HG03045 (cell line): ENCODE data around the gene FGF22.

Experiments
- ATAC-seq: cut with Tn5 transposase; IDR thresholded peaks from one replicate; pipeline ENCODE4 v1.9.1; 2021; ENCODE audit warnings: mild to moderate bottlenecking, moderate library complexity; ENCODE audit not compliant: unreplicated experiment

FGF22 gene

DNA sequence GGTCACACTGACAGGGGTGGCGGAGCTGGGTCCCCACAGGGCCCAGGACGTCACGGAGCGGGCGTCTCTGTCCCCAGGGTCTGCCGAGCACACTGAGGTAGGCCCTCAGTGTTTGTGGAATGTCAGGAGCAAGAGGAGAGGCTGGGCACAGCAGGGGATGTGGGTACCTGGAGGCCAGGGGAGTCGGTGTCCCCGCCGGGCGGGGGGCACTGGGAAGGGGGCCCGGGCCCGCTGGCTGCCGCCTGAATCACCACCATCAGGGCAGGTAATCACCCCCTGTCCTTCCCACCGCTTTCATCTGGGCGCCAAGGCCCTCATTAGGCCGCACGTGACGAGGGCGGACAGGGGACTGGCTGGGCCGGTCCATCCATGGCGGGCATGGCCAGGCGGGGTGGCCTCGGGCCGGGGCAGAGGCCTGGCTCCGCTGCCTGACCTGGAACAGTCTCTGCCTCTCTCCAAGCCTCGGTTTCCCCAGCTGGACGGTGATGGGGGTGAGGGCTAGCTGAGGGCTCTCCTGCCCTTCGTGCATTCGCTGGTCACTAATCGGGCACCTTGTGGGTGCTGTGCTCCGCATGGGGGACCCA, 1.0 kb downstream of the FGF22 start:
- ATAC-seq: no peak

DNA sequence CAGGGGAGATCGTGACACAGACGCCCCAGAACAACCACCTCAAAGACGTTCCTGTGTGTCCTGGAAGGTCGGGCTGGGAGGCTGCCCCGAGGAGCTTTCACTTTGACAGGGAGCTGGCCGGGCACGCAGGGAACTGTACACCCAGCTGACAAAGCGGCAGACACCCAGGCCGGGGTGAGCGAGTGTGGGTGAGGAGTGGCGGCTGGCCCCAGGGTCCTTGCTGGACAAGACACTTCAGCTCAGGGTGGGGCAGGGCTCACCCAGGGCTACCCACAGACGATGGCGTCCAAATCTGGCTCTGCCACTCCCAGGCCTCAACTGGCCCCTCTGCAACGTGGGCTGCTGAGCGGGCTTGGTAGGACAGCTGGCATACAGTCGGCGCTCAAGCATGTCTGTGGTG, 2.0 kb downstream of the FGF22 start:
- ATAC-seq: no peak

DNA sequence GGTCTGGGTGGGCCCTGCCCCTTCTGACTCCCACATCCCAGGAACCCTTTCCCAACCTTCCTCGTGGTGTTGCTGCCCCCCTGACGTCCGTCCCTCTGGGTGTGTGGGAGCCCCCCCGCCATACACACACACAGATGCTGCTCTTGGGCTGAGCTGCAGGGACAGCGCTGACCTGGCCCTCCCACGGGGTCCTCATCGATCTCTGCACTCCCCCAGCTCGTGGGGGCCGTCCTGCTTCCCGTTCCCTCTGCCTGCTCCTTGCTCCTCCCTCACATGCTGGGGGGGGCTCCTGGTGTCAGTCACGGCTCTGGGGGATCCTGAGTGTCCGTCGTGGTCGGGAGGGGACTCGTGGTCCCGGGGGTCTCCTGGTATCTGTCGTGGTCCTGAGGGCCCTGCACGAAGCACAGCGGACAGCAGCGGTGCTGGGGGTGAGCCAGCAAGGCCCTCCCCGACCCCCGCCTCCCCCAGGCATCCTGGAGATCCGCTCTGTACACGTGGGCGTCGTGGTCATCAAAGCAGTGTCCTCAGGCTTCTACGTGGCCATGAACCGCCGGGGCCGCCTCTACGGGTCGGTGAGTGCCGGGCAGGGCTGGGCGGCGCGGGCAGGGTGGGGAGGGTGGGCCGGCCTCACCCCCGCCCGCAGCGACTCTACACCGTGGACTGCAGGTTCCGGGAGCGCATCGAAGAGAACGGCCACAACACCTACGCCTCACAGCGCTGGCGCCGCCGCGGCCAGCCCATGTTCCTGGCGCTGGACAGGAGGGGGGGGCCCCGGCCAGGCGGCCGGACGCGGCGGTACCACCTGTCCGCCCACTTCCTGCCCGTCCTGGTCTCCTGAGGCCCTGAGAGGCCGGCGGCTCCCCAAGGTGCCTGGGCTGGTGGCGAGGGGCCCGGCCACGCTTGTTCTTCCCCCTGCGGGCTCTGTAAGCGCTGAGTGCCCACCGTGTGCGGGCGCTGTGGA, 3.4 kb downstream of the FGF22 start:
- ATAC-seq: no peak

DNA sequence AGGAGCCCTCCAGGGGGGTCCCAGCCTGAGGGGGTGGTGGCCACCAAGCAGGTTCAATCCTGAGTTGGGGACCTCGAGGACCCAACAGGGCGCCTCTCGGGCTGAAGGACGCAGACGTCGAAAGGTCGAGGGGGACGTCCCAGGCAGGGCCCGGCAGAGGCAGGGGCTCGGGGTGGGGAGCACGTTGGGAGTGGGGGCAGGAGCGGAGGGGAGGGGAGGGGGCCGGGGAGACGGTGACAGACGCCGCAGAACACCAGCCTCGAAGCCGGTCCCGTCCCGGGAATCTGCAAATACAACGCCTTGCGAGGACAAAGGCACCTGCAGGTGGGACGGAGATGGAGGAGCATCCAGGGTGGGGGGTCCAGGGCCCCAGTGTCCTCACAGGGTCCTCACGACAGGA, 4.1 kb downstream of the FGF22 start:
- no peak for ATAC-seq

DNA sequence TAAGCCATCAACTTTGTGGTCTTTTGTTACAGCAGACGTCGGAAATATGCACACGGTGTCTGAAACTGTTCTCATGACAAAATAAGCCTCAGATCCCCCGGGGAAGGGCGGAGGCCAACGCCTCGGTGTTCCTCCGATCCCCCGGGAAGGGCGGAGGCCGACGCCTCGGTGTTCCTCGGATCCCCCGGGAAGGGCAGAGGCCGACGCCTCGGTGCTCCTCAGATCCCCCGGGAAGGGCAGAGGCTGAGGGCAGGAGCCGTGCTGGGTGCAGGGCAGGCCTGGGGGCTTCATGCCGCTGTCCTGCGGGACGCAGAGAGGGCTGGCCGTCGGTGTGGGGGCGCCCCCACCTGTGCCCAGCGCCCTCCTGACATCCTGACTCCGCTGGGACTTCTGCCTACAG, 4.7 kb downstream of the FGF22 start:
- ATAC-seq: no peak

DNA sequence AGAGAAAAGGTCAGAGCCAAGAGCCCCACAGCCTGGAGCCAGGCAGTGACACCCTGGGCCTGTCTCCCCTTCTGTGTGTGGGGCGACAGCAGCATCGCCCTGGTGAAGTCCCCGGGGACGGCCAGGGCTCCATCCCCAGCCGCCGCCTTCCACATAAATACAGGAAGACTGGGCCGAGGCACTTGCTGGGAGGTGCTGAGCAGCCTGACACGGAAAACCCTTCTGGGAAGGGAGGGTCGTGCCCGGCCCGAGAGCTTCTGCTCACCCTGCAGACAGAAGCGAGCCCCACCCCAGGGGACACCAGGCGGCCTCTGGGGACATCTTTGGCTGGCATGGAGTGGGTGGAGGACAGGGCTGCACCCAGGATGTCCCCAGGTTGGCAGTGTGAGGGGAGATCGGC, 5.1 kb downstream of the FGF22 start:
- no peak for ATAC-seq

DNA sequence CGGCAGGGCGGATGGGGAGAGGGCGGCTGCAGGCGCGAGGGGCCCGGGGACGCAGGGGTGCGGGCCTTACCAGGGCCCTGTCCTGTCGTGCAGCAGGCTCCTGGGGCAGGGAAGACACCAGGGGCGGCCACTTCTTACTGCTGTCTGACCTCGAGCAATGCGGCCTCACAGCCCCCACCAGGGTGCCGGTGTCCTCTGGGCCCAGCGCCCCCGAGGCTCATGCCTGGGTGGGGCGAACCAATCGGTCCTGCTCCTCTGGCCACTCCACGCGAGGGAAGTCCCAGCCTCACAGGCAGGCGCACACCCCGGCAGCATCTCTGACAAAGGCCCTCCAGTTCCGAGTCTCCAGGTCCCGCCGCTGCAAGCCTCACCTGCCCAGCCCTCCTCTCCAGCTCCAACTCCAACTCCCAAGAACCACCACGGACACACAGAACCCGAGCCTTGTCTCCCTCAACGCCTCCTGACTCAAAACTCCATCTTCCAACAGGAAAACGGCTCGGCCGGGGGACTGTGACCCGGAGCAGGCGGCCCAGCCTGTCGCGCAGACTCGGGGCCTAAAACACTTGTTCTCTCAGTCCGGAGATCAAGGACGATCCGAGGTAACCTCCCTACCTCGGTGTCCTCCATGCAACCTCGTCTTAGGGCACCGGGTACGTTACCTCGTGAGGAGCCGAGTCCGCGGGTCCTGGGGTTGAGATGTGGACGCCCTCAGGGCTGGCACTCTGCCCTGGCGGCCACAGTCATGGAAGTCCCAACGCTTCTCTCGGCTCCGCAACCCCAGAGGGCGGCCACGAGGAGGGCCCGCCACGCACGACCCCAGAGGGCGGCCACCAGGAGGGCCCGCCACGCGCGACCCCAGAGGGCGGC, 6.5 kb downstream of the FGF22 start:
- ATAC-seq: no peak

DNA sequence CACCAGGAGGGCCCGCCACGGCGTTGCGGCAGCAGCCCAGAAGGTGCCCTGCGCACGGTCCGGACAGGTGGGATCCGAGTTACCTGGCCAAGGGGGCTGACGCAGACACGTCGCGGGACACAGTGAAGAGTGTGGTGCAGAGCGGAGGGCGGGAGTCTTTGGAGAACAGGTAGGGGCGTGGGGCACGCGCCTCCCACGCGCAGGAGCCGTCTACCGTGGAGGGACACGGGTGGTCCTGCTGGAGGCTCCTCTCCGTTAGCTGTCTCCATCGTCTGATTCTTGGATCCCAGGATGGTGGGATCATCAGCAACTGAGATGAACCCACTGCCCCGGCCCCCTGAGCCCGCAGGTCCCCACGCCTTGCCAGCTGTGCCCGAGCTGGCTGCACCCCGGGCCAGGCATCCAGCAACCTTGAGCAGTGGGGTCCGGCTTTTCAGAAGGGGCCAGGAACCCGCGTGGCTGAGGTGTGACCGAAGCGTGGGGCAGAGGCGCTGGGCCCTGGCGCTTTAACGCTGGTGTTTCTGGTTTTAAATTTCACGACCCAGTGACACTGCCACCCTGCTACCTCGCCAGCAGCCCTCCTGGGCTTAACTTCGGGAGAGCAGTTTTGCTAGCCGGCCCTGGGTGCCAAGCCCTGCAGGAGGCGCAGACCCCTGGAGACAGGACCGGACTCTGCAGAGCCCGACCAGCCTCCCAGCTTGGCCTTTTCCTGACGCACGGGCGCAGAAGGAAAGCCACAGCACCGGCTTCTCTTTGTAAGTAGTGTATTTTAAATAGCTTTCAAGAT, 7.3 kb downstream of the FGF22 start:
- ATAC-seq: no peak

DNA sequence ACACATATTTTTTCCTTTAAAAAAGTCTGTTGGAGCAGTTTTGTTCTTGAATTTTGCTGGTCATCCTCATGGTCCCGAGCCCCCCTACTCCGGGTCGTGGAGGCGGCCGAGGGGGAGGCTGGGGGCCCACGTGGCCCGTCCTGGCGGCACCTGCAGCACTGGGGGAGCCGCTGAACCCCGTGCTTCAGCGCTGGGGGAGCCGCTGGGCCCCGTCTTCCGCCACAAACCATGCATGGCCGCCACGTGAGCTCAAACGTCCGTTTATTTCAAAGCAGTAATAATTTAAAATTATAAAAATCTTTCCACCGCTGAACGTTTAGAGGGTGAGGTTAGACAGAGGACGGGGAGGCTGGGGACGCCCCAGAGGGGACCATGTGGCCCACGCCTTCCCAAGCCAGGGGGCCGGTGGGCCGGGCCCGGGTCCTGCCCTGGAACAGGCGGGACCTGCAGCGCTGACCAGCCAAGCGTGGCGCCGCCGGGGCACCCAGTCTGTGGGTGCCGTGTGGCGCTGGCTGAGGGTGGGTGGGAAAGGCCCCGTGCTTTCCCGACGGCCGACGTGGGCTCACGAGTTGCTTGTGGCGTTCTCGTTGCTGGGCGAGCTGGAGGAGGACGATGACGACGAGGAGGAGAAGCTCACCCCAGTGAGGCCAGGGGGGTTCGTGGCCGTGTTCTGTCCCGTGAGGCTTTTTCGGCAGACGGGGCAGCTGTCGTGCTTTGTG, 8.0 kb downstream of the FGF22 start:
- no peak for ATAC-seq

DNA sequence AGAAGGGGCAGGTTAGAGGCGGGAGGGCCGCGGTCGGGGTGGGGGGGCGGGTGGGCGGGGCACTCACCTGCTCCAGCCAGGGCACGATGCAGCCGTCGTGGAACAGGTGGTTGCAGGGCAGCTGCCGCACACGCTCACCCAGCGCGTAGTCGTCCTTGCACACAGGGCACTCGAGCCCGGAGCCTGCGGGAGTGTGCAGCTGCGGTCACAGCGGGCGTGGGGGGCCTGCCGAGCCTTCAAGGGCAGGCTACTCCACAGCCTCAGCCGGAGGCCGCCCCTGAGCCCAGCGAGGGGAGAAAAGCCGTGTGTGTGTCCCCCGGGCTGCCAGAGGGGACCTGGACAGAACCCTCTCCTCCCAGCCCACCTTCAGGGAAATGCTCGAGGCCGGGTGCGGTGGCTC, 8.6 kb downstream of the FGF22 start:
- no peak for ATAC-seq

DNA sequence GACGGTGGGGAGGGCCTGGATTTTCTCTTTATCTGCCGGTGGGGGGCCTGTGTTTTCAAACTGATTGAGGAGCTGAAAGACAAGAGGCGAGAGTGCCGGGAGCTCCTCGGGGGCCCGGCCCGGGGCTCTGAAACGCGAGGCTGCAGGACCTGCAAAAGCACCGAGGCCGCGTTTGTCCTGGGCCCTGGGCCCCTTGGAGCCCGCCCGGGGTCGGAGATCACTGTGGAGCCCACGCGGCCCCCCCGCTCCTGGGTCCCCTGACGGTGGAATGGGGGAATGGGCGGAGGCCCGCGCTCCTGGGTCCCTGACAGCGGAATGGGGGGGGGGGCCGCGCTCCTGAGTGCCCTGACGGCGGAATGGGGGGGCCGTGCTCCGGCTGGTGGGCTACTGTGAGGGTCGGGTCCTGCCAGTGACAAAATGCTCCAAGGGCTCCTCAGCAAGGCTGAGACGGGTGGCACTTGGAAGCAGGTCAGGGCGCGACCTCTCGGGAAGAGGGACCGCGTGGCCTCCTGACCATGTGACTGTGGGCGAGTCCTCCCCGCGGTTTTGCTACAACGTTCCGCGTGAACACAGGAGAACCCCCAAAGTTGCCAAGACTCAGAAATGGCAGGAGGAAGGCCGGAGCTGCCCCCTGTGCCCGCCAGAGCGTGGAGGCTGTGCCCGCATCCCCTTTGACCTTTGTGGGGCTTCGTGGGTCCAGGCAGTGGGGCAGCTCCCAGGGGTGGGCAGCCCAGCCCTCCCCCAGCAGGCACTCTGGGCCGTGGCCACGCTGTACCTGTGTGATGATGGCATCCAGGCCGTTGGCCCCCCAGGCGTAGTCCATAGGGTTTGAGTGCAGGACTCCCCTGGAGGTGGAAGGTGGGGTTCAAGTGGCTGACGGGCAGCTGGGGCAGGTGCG, 9.5 kb downstream of the FGF22 start:
- ATAC-seq: no peak

DNA sequence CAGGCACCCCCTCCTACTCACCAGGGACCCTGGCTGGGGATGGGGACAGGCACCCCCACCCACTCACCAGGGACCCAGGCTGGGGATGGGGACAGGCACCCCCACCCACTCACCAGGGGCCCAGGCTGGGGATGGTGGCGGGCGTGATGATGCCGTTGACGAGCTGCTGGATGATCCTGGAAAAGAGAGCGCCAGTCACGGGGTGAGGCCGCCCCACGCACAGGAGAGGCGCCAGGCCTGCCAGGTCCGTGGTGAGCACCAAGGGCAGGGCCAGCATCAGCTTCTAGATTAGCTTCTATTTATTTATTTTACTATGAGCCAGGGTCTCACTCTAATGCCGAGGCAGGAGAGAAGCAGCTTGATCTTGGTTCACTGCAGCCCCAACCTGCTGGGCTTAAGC, 10.4 kb downstream of the FGF22 start:
- no peak for ATAC-seq

DNA sequence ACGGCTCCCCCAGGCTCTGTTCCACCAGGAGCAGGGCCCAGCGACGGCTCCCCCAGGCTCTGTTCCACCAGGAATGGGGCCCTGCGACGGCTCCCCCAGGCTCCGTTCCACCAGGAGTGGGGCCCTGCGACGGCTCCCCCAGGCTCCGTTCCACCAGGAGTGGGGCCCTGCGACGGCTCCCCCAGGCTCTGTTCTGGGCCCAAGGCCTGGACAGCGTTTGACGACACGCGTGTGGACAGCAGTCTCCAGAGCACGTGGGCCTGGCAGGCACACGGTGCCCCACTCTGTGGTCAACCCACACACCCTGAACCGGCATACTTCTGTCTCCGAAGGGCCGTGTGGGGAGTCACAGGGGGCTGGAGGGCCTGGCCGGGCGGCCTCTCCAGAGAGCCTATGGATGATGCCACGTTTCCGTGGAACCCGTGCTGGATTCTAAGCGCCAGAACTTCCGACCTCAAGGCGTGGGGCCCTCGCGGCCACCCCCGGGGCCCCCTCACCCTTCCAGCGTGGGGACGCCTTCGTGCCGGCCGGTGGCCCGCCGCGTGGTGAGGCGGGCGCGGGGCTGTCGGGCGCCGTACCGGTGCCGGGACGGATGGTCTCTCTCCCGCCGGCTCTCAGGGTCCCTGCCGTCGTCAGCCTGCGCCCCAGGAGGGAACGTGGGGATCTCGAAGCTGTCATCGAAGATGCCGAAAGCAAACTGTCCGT, 11.6 kb downstream of the FGF22 start:
- ATAC-seq: no peak

DNA sequence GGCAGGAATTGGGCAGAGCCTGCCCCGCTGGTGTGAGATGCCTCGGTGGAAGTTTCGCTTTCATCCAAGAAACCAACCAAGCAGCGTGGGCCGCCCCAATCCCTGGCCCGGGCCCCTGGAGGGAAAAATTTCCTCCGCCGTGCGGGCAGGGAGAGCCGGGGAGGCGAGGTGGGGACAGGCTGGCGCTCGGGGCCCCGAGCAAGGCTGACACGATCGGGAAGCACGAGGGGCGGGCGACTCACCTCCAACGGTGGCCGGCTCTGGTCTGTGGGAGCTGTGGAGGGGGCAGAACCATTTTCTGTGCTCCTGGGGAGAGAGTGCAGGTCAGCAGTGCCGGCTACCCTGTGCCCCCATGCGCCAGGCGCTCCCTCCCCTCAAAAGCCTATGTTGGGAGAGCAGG, 12.3 kb downstream of the FGF22 start:
- no peak for ATAC-seq

DNA sequence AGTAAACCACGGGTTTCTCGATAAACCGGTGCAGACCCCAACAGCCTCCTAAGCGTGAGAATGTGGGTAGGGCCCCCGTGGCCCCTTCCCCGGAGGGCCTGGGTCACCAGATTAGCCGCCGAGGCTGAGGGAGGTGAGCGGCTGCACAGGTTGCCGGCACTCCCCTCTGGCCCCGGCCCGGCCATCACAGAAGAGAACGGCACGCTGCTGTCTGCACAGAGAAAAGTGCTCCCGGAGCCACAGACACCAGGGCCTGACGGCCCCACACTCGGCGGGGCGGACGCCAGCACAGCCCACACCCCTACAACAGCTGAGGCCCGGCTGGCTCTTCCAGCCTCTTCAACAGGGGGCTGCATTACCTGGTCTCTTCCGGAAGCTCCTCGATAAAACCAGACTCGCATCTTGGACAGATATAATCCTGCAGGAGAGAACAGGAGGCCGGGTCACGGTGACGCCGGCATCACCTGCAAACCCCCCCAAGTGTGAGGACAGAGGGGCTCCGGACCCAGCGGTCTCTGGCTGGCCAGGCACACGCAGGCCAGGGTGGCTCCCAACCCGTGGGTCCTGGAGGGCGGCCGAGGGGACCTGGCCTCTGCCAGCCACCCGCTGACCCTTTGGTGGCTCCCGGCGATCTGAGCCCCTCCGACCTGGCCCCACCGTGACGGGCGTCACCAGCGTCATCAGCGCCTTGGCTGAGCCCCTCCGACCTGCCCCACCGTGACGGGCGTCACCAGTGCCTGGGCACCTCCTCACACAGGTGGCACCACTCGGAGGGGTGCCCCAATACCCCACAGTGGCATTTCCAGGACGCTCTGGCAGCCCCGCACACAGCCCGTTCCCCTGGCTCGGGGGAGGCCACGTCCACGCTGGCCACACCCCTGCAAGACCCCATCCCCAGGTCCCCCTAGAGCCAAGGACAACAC, 13.0 kb downstream of the FGF22 start:
- no peak for ATAC-seq

DNA sequence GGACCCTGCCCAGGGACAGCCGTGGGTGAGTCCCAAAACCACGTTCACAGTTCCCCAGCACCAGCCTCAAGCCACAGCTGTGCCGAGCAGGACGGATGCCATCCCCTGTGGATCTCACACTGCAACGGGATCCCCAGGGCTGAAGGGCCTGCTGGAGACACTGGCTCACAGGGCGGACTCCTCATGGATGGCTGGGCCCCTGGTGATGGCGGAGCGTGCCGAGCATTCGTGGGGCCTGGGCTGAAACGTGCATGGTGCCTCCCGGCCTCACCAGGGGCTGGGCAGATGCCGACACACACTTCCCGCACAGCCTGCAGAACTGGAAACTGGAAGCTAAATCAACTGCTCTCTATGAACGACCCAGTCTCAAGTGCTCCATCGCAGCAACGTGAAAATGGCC, 13.7 kb downstream of the FGF22 start:
- no peak for ATAC-seq

DNA sequence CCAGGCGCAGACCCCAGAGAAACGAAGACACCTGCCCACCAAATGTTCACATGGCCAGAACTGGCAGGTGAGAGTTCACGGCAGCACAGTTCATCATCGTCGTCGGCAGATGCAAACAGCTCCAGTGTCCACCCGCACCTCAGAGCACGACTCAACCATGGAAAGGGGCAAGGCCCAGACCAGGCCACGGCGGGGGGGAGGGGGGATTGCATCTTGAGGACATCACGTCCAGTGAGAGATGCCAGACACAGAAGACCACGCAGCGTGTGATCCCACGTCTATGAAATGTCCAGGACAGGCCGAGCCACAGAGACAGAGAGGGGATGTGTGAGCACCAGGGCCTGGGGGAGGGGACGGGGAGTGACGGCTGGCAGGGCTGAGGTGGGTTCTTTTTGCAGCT, 16.0 kb downstream of the FGF22 start:
- ATAC-seq: no peak
